PC-3 (cell line): ENCODE measurements around the gene H2BK1. TPM values are rescaled to one million over a fixed set of nuclear protein-coding genes. Genes with fewer than 3 reads are reported as not detected.

Source experiments
- ATAC-seq: fragments of 200-7000 bp; cut with Tn5 transposase; 2 replicates; pipeline ENCODE4 v1.9.1; 2020; ENCODE audit warnings: mild to moderate bottlenecking, moderate library complexity
- BruUV-seq: library from RNA; stranded (reverse); fragments of 400-500 nt; replicated peaks from 2 replicates; lab custom pipeline; 2021; lab: Mats Ljungman, UMichigan
- CTCF ChIA-PET: fragments of 300-600 bp; sonication (Branson Sonifier 250); formaldehyde crosslinking; loops from one replicate; lab custom pipeline; 2022; ENCODE audit warnings: antibody characterized with exemption; lab: Charles Lee
- POLR2A ChIA-PET: fragments of 300-600 bp; sonication (Branson Sonifier 250); formaldehyde crosslinking; loops from one replicate; lab custom pipeline; 2022; ENCODE audit warnings: antibody characterized with exemption; ENCODE audit not compliant: unreplicated experiment; lab: Charles Lee
- DNase-seq: peaks from one replicate; pipeline ENCODE4 v3.0.0-alpha.2; 2015
- H2AFZ ChIP-seq: fragments of 300-600 bp; sonication (generic); 2 replicates; pipeline ENCODE4 v1.6.0; 2016; ENCODE audit warnings: antibody characterized with exemption, low read length
- H3F3A ChIP-seq: fragments of 300-600 bp; sonication (generic); one replicate; pipeline ENCODE4 v1.6.0; 2017; ENCODE audit warnings: antibody characterized with exemption, low read length, control low read depth, mild to moderate bottlenecking; ENCODE audit not compliant: unreplicated experiment
- H3K27ac ChIP-seq: fragments of 300-600 bp; sonication (generic); 2 replicates; pipeline ENCODE4 v1.5.1; 2016; ENCODE audit warnings: mild to moderate bottlenecking, low read length
- H3K27me3 ChIP-seq: fragments of 300-600 bp; sonication (generic); 2 replicates; pipeline ENCODE4 v1.6.1; 2016; ENCODE audit warnings: low read length, mixed read lengths
- H3K36me3 ChIP-seq: fragments of 300-600 bp; sonication (generic); 2 replicates; pipeline ENCODE4 v1.6.1; 2016; ENCODE audit warnings: low read depth, mixed run types, low read length, mixed read lengths
- H3K4me1 ChIP-seq: fragments of 300-600 bp; sonication (generic); 2 replicates; pipeline ENCODE4 v1.5.1; 2016; ENCODE audit warnings: low read length; ENCODE audit not compliant: insufficient read depth
- H3K4me2 ChIP-seq: fragments of 300-600 bp; sonication (generic); 2 replicates; pipeline ENCODE4 v1.6.0; 2016; ENCODE audit warnings: low read length
- H3K4me3 ChIP-seq: fragments of 300-600 bp; sonication (generic); 2 replicates; pipeline ENCODE4 v1.5.1; 2016; ENCODE audit warnings: mild to moderate bottlenecking, low read length, mixed read lengths
- H3K79me2 ChIP-seq: fragments of 300-600 bp; sonication (generic); 2 replicates; pipeline ENCODE4 v1.6.1; 2017; ENCODE audit warnings: low read length, mixed read lengths
- H3K9ac ChIP-seq: fragments of 300-600 bp; sonication (generic); 2 replicates; pipeline ENCODE4 v1.6.0; 2016; ENCODE audit warnings: mild to moderate bottlenecking, low read length
- H3K9me2 ChIP-seq: fragments of 300-600 bp; sonication (generic); replicated peaks from 2 replicates; pipeline ENCODE4 v1.6.1; 2016; ENCODE audit warnings: mixed run types, low read length, mixed read lengths
- H3K9me3 ChIP-seq: fragments of 300-600 bp; sonication (generic); 2 replicates; pipeline ENCODE4 v1.6.1; 2016; ENCODE audit warnings: low read length, mixed read lengths
- H4K20me1 ChIP-seq: fragments of 300-600 bp; sonication (generic); 2 replicates; pipeline ENCODE4 v1.6.1; 2016; ENCODE audit warnings: low read length, mixed read lengths
- CTCF ChIP-seq: fragments of 300-600 bp; sonication (generic); conservative IDR thresholded peaks from 2 replicates; pipeline ENCODE4 v1.5.1; 2017; ENCODE audit warnings: antibody characterized with exemption, low read depth, mild to moderate bottlenecking, low read length
- EZH2 ChIP-seq: fragments of 300-600 bp; sonication (generic); IDR thresholded peaks from one replicate; pipeline ENCODE4 v1.6.1; 2017; ENCODE audit warnings: antibody characterized with exemption, mild to moderate bottlenecking, low read length; ENCODE audit not compliant: unreplicated experiment
- EZH2phosphoT487 ChIP-seq: fragments of 300-600 bp; sonication (generic); IDR thresholded peaks from 2 replicates; pipeline ENCODE4 v1.6.1; 2018; ENCODE audit warnings: mild to moderate bottlenecking, antibody characterized with exemption, low read length, borderline replicate concordance
- intact Hi-C: fragments of 100-400 bp; cut with micrococcal nuclease; formaldehyde crosslinking; loops from 2 replicates; pipeline ENCODE4 v1.9.0; 2023
- total RNA-seq: library from RNA; depleted of rRNA; stranded (reverse); fragments of >200 nt; gene quantifications from 2 replicates; pipeline ENCODE4 v1.2.3, GENCODE V29; 2014

Gene H2BK1
- total RNA-seq, 1 experiment from 2014 or later, result not detected

DNA sequence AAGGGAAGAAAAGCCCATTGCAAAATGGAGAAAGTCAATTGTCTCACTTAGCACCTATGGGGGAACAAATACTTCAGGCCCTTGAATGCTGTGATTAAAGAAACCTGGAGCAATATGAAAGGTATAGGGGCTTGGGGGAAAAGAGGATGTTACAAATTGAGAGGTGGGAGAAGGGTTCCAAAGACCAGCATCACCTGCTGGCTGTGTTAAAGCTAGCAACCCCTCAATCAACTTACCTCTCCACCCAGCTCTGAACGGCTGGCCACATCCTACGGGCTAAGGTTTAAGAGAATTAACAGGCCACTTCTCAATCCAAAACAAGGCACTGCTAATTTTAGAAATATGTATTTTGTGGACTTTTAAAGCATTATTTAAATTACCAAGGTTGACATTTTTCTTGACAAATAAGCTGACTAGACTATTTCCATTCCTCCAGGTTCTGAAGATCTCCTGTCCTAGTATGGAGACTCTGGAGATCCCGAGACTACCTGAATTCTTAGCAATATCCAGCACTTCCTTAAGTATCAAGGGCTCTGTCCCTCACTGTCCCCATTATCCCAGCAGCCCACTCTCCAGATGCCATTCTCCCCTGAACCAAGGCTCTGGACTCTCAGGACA is 976 bp upstream of the H2BK1 start:
- BruUV-seq, result no TSS peak
- Histone ChIP-seq H4K20me1 (no peaks in the 10 kb centered on the region), H3K36me3 (peaks cover 29% of the 10 kb centered on the region), H3K27me3 (no peaks in the 10 kb centered on the region), H3K27ac (no peak overlapping the region), H3K4me3 (no peak overlapping the region), H3K4me2 (no peak overlapping the region), H2AFZ (no peak overlapping the region), H3K9ac (no peak overlapping the region), H3K79me2 (no peaks in the 10 kb centered on the region), H3K9me2 (no peaks in the 10 kb centered on the region), H3K4me1 (no peaks in the 10 kb centered on the region), H3F3A (no peaks in the 10 kb centered on the region), H3K9me3 (no peaks in the 10 kb centered on the region)
- DNase-seq (no peak), ATAC-seq (no peak)
- intact Hi-C loops, result no loop called here
- POLR2A ChIA-PET, result no interaction called here
- CTCF ChIA-PET, result no interaction called here
- no peak for TF ChIP-seq EZH2
- TF ChIP-seq EZH2phosphoT487, result no peak
- no peak for TF ChIP-seq CTCF

DNA sequence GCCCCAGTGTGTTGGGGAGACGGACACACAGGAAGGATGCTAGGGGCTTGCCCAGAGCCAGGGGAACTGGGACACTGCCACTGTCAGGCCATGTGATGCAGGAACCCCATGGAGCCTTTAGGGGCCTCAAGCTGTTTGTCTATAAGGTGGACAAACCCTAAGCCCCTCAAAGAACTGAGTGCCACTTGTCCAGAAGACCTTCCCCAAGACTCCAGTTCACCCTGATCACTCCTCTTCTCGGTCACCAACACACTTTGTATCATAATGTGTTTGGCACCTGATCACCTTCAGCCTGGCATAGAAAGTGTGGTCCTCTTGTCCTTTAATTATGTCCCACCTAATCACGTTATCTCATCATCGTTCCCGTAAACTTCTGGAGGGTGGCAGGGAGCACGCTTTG is 700 bp downstream of the H2BK1 start:
- intact Hi-C loops, result no loop called here
- Histone ChIP-seq H3K9me3 (no peaks in the 10 kb centered on the region), H3K4me3 (no peak overlapping the region), H3K9me2 (no peaks in the 10 kb centered on the region), H3F3A (no peaks in the 10 kb centered on the region), H3K4me2 (no peak overlapping the region), H2AFZ (no peak overlapping the region), H3K36me3 (peaks cover 12% of the 10 kb centered on the region; the same call in 1 of the 2 replicates), H3K79me2 (no peaks in the 10 kb centered on the region), H3K27me3 (no peaks in the 10 kb centered on the region), H3K27ac (no peak overlapping the region), H3K4me1 (no peaks in the 10 kb centered on the region), H4K20me1 (no peaks in the 10 kb centered on the region), H3K9ac (no peak overlapping the region)
- DNase-seq (no peak), ATAC-seq (no peak)
- ChIA-PET POLR2A (no interaction called here), CTCF (no interaction called here)
- no peak for TF ChIP-seq EZH2
- no peak for TF ChIP-seq EZH2phosphoT487
- TF ChIP-seq CTCF, result no peak
- no TSS peak for BruUV-seq

GRCh38 chr7:151208253-151208862 is 1.9 kb downstream of the H2BK1 start:
- no peaks in the 10 kb centered on the region for H3K4me1 ChIP-seq
- no peak for DNase-seq
- no peak overlapping the region for H2AFZ ChIP-seq
- H3K36me3 ChIP-seq, result no peaks in the 10 kb centered on the region; the same call in 1 of the 2 replicates
- no peaks in the 10 kb centered on the region for H3F3A ChIP-seq
- H3K4me3 ChIP-seq, result no peak overlapping the region
- H3K9me2 ChIP-seq, result no peaks in the 10 kb centered on the region
- H3K79me2 ChIP-seq, result no peaks in the 10 kb centered on the region
- intact Hi-C loops, result no loop called here
- no peak overlapping the region for H3K4me2 ChIP-seq
- no peaks in the 10 kb centered on the region for H4K20me1 ChIP-seq
- H3K27ac ChIP-seq, result no peak overlapping the region
- TF ChIP-seq CTCF (no peak), EZH2phosphoT487 (no peak)
- ATAC-seq, result no peak
- BruUV-seq, result no TSS peak
- H3K9ac ChIP-seq, result no peak overlapping the region
- ChIA-PET POLR2A (interaction anchor here (0.5 to 0.7 kb wide), 2 partner anchors 19 to 116 kb away, joined by 3 to 4 read pairs; no protein-coding TSS in a partner anchor), CTCF (no interaction called here)
- no peaks in the 10 kb centered on the region for H3K9me3 ChIP-seq
- peaks cover 5% of the 10 kb centered on the region; the same call in 1 of the 2 replicates for H3K27me3 ChIP-seq
